Neural cell (in vitro differentiated cells): Measurements from ENCODE around the gene PGA3. TPM values are rescaled to one million over a fixed set of nuclear protein-coding genes. Genes with fewer than 3 reads are reported as not detected.

ENCODE experiments used
- H2AFZ ChIP-seq: fragments of 200-600, 300-800 bp; sonication (generic), shearing (Covaris generic); 2 replicates; pipeline ENCODE4 v1.6.0; 2014; ENCODE audit warnings: low read depth, mild to moderate bottlenecking, antibody characterized with exemption, low read length, moderate library complexity
- H3F3A ChIP-seq: fragments of 200-600 bp; shearing (Covaris generic); 2 replicates; pipeline ENCODE4 v1.6.1; 2016; ENCODE audit warnings: mild to moderate bottlenecking, moderate library complexity, mixed read lengths, antibody characterized with exemption, low read length; ENCODE audit not compliant: insufficient read depth, poor library complexity, severe bottlenecking
- H3K27ac ChIP-seq: fragments of 200-600, 300-800 bp; sonication (generic), shearing (Covaris generic); 2 replicates; pipeline ENCODE4 v1.5.1; 2014; ENCODE audit warnings: mild to moderate bottlenecking, low read length, moderate library complexity
- H3K27me3 ChIP-seq: fragments of 300-800, 200-600 bp; sonication (generic), shearing (Covaris generic); 2 replicates; pipeline ENCODE4 v1.6.0; 2014; ENCODE audit warnings: mild to moderate bottlenecking, low read depth, low read length, moderate library complexity; ENCODE audit not compliant: insufficient read depth
- H3K36me3 ChIP-seq: fragments of 300-800, 200-600 bp; sonication (generic), shearing (Covaris generic); 2 replicates; pipeline ENCODE4 v1.5.1; 2014; ENCODE audit warnings: mild to moderate bottlenecking, antibody characterized with exemption, low read length, moderate library complexity; ENCODE audit not compliant: insufficient read depth
- H3K4me2 ChIP-seq: fragments of 300-800, 200-600 bp; sonication (generic), shearing (Covaris generic); 2 replicates; pipeline ENCODE4 v1.6.0; 2014; ENCODE audit warnings: mild to moderate bottlenecking, low read length
- H3K4me3 ChIP-seq: fragments of 300-800, 200-600 bp; sonication (generic), shearing (Covaris generic); 2 replicates; pipeline ENCODE4 v1.5.1; 2014; ENCODE audit warnings: mild to moderate bottlenecking, low read length, moderate library complexity
- H3K79me2 ChIP-seq: fragments of 200-600 bp; shearing (Covaris generic); replicated peaks from 2 replicates; pipeline ENCODE4 v1.6.0; 2014; ENCODE audit warnings: mild to moderate bottlenecking, low read length, moderate library complexity; ENCODE audit not compliant: insufficient read depth
- H3K9ac ChIP-seq: fragments of 300-800, 200-600 bp; sonication (generic), shearing (Covaris generic); 2 replicates; pipeline ENCODE4 v1.6.1; 2016; ENCODE audit warnings: mild to moderate bottlenecking, low read length, mixed read lengths
- H3K9me2 ChIP-seq: fragments of 200-600 bp; shearing (Covaris generic); 2 replicates; pipeline ENCODE4 v1.6.1; 2016; ENCODE audit warnings: mild to moderate bottlenecking, low read length, mixed read lengths; ENCODE audit not compliant: insufficient read depth
- H3K9me3 ChIP-seq: fragments of 200-600, 300-800 bp; sonication (generic), shearing (Covaris generic); 2 replicates; pipeline ENCODE4 v1.6.1; 2016; ENCODE audit warnings: mild to moderate bottlenecking, mixed run types, low read length, moderate library complexity, mixed read lengths
- H4K20me1 ChIP-seq: fragments of 200-600 bp; shearing (Covaris generic); 2 replicates; pipeline ENCODE4 v1.6.1; 2016; ENCODE audit warnings: mild to moderate bottlenecking, mixed run types; ENCODE audit not compliant: insufficient read depth
- EP300 ChIP-seq: fragments of 450-650 bp; conservative IDR thresholded peaks from 2 replicates; pipeline ENCODE4 v1.6.1; 2014; ENCODE audit warnings: antibody characterized with exemption, mild to moderate bottlenecking, moderate library complexity; ENCODE audit not compliant: poor library complexity, severe bottlenecking
- EZH2 ChIP-seq: fragments of 200-600, 300-800 bp; shearing (Covaris generic), sonication (generic); IDR thresholded peaks from 2 replicates; pipeline ENCODE4 v1.6.1; 2014; ENCODE audit warnings: antibody characterized with exemption, low read length, borderline replicate concordance, mild to moderate bottlenecking; ENCODE audit not compliant: insufficient read depth, poor library complexity, severe bottlenecking
- MXI1 ChIP-seq: fragments of 450-650 bp; conservative IDR thresholded peaks from 2 replicates; pipeline ENCODE4 v1.6.1; 2014; ENCODE audit warnings: antibody characterized with exemption, mild to moderate bottlenecking; ENCODE audit not compliant: poor library complexity, severe bottlenecking
- POLR2AphosphoS5 ChIP-seq: IDR thresholded peaks from 2 replicates; pipeline ENCODE4 v1.6.1; 2012
- RAD21 ChIP-seq: fragments of 450-650 bp; conservative IDR thresholded peaks from 2 replicates; pipeline ENCODE4 v1.6.1; 2014; ENCODE audit warnings: antibody characterized with exemption, mild to moderate bottlenecking, moderate library complexity
- SMC3 ChIP-seq: fragments of 450-650 bp; conservative IDR thresholded peaks from 2 replicates; pipeline ENCODE4 v1.6.1; 2014; ENCODE audit warnings: antibody characterized with exemption, mild to moderate bottlenecking, moderate library complexity; ENCODE audit not compliant: poor library complexity
- TAF1 ChIP-seq: IDR thresholded peaks from 2 replicates; pipeline ENCODE4 v1.6.1; 2012; ENCODE audit warnings: low read depth
- polyA plus RNA-seq: library from polyadenylated mRNA; depleted of rRNA; stranded (reverse); fragments of >200 nt; gene quantifications from 2 replicates; pipeline ENCODE4 v1.2.3, GENCODE V29; 2014
- TF ChIP-seq, protein P1 (sequence below): IDR thresholded peaks from 2 replicates; pipeline ENCODE4 v1.6.1; 2012; ENCODE audit warnings: borderline replicate concordance
- TF ChIP-seq, protein P2 (sequence below): fragments of 450-650 bp; IDR thresholded peaks from 2 replicates; pipeline ENCODE4 v1.5.1; 2014; ENCODE audit warnings: antibody characterized with exemption, mild to moderate bottlenecking, moderate library complexity; ENCODE audit not compliant: poor library complexity, severe bottlenecking

Gene PGA3
- polyA plus RNA-seq, 1 donor from 2014 or later: not detected

DNA sequence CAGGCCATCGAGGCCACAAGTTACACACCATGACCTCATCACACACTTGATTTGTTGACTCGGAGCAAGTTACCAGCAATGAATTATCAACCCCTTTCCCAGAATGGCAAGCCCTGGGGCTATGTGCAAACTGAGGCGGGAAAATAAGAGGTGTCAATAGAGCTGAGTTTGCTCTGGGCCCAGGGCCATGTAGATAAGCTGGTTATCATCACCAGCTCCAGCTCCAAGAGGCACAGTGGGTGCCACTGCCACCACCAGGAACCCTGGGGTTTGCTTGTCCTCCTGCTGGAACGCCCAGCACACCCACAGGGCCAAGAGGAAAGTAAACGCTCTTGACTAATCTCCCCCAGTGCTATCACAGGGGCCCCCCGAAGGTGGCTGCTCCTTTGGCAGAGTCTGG is 29.0 kb upstream of the PGA3 start:
- Histone ChIP-seq H3K27me3 (no peaks in the 10 kb centered on the region), H3K4me2 (no peak overlapping the region), H3K9me2 (no peaks in the 10 kb centered on the region), H3F3A (no peaks in the 10 kb centered on the region), H3K9ac (no peak overlapping the region), H3K79me2 (no peaks in the 10 kb centered on the region), H2AFZ (no peak overlapping the region), H4K20me1 (no peaks in the 10 kb centered on the region), H3K4me3 (no peak overlapping the region), H3K9me3 (no peaks in the 10 kb centered on the region), H3K36me3 (no peaks in the 10 kb centered on the region), H3K27ac (no peak overlapping the region)
- TF ChIP-seq, protein P1, sequence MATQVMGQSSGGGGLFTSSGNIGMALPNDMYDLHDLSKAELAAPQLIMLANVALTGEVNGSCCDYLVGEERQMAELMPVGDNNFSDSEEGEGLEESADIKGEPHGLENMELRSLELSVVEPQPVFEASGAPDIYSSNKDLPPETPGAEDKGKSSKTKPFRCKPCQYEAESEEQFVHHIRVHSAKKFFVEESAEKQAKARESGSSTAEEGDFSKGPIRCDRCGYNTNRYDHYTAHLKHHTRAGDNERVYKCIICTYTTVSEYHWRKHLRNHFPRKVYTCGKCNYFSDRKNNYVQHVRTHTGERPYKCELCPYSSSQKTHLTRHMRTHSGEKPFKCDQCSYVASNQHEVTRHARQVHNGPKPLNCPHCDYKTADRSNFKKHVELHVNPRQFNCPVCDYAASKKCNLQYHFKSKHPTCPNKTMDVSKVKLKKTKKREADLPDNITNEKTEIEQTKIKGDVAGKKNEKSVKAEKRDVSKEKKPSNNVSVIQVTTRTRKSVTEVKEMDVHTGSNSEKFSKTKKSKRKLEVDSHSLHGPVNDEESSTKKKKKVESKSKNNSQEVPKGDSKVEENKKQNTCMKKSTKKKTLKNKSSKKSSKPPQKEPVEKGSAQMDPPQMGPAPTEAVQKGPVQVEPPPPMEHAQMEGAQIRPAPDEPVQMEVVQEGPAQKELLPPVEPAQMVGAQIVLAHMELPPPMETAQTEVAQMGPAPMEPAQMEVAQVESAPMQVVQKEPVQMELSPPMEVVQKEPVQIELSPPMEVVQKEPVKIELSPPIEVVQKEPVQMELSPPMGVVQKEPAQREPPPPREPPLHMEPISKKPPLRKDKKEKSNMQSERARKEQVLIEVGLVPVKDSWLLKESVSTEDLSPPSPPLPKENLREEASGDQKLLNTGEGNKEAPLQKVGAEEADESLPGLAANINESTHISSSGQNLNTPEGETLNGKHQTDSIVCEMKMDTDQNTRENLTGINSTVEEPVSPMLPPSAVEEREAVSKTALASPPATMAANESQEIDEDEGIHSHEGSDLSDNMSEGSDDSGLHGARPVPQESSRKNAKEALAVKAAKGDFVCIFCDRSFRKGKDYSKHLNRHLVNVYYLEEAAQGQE: no peak
- TF ChIP-seq, protein P2, sequence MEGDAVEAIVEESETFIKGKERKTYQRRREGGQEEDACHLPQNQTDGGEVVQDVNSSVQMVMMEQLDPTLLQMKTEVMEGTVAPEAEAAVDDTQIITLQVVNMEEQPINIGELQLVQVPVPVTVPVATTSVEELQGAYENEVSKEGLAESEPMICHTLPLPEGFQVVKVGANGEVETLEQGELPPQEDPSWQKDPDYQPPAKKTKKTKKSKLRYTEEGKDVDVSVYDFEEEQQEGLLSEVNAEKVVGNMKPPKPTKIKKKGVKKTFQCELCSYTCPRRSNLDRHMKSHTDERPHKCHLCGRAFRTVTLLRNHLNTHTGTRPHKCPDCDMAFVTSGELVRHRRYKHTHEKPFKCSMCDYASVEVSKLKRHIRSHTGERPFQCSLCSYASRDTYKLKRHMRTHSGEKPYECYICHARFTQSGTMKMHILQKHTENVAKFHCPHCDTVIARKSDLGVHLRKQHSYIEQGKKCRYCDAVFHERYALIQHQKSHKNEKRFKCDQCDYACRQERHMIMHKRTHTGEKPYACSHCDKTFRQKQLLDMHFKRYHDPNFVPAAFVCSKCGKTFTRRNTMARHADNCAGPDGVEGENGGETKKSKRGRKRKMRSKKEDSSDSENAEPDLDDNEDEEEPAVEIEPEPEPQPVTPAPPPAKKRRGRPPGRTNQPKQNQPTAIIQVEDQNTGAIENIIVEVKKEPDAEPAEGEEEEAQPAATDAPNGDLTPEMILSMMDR: no peak
- no peak for TF ChIP-seq RAD21
- TF ChIP-seq TAF1: no peak
- no peak for TF ChIP-seq POLR2AphosphoS5
- TF ChIP-seq EZH2: no peak
- no peak for TF ChIP-seq EP300

DNA sequence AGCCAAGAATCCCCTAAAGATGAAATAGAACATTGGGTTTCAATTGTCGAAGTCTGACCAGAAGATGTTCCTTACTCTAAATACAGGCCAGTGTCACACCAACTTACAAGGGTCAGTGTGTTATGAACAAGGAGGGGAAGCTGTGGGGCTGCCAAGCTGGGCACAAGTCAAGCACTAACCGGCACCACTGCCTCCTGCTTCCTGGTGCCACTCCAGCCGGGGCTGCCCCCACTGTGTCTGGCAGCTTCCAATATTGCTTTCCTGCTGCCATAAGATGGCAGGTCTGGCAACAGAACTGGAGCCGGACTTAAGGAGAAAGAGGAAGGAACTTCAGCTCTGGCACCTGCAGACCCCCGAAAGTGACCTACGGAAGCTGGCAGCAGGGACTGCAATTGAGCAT is 28.4 kb upstream of the PGA3 start:
- H4K20me1 ChIP-seq: no peaks in the 10 kb centered on the region

More for the DNA sequence above, 28.4 kb upstream of the PGA3 start:
- Histone ChIP-seq H3K9me2 (no peaks in the 10 kb centered on the region), H3K4me3 (no peak overlapping the region), H3K36me3 (no peaks in the 10 kb centered on the region), H3K27ac (no peak overlapping the region), H3K9me3 (no peaks in the 10 kb centered on the region), H3F3A (no peaks in the 10 kb centered on the region), H2AFZ (no peak overlapping the region), H3K79me2 (no peaks in the 10 kb centered on the region), H3K4me2 (no peak overlapping the region), H3K27me3 (no peaks in the 10 kb centered on the region), H3K9ac (no peak overlapping the region)
- no peak for TF ChIP-seq POLR2AphosphoS5
- no peak for TF ChIP-seq EZH2
- TF ChIP-seq, protein P1: no peak
- no peak for TF ChIP-seq TAF1
- no peak for TF ChIP-seq SMC3
- TF ChIP-seq RAD21: no peak
- TF ChIP-seq MXI1: no peak
